K562 (cell line): Measurements from ENCODE around the gene MB21D2.

Experiments
- MEF2D ChIP-seq: conservative IDR thresholded peaks from 2 replicates; pipeline ENCODE4 v1.6.1; 2016; ENCODE audit warnings: low read depth, missing genetic modification characterization, missing compliant biosample characterization
- RFX5 ChIP-seq: IDR thresholded peaks from 2 replicates; pipeline ENCODE4 v1.6.1; 2011; ENCODE audit warnings: low read depth, mild to moderate bottlenecking, improper control_type of control experiment, low read length
- STAG1 ChIP-seq: sonication (generic); formaldehyde crosslinking; IDR thresholded peaks from 2 replicates; pipeline ENCODE4 v1.5.0; 2020; ENCODE audit warnings: missing genetic modification reagents, borderline replicate concordance
- ZNF124 ChIP-seq: sonication (generic); formaldehyde crosslinking; IDR thresholded peaks from 2 replicates; pipeline ENCODE4 v1.8.1; 2022; ENCODE audit warnings: missing genetic modification reagents
- ZNF224 ChIP-seq: sonication (generic); formaldehyde crosslinking; IDR thresholded peaks from 2 replicates; pipeline ENCODE4 v1.8.0; 2022; ENCODE audit warnings: mild to moderate bottlenecking, missing genetic modification reagents
- TF ChIP-seq, protein P1 (sequence below), 2 experiments: fragments of 450-650 bp in 1 of 2; sonication (generic) in 1 of 2; formaldehyde crosslinking in 1 of 2; IDR thresholded peaks; 2 replicates each; pipeline versions ENCODE4 v1.7.1 to v1.9.0; 2016 to 2022; ENCODE audit warnings: inconsistent platforms in 1 of 2, mild to moderate bottlenecking in 1 of 2, missing genetic modification reagents in 1 of 2
- TF ChIP-seq, protein P2 (sequence below), 2 experiments: fragments of 450-650 bp in 1 of 2; sonication (generic) in 1 of 2; formaldehyde crosslinking in 1 of 2; IDR thresholded peaks in 1 of 2; conservative IDR thresholded peaks in 1 of 2; 2 replicates each; pipeline versions ENCODE4 v1.6.1 to v1.8.1; 2016 to 2023; ENCODE audit warnings: mild to moderate bottlenecking in 2 of 2, moderate library complexity in 2 of 2, inconsistent platforms in 1 of 2, missing genetic modification reagents in 1 of 2

DNA sequence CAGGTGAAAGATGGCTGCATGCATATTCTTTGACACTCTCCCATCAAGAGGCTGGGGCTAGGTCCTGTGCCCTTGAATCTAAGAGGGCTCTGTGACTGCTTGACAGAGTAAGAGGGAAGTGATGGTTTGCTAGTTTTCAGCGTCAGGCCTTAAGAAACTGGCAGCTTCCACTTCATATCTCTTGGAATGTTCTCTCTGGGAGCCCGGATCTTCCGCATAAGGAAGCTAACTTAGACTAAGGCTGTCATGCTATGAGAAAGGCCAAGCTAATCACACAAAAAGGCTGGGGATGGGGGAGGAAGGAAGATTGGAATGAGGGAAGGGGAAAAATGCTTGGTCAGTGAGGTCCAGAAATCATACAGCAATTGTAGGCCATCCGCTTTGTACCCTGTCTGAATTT, 50.0 kb downstream of the MB21D2 start:
- TF ChIP-seq, protein P1, sequence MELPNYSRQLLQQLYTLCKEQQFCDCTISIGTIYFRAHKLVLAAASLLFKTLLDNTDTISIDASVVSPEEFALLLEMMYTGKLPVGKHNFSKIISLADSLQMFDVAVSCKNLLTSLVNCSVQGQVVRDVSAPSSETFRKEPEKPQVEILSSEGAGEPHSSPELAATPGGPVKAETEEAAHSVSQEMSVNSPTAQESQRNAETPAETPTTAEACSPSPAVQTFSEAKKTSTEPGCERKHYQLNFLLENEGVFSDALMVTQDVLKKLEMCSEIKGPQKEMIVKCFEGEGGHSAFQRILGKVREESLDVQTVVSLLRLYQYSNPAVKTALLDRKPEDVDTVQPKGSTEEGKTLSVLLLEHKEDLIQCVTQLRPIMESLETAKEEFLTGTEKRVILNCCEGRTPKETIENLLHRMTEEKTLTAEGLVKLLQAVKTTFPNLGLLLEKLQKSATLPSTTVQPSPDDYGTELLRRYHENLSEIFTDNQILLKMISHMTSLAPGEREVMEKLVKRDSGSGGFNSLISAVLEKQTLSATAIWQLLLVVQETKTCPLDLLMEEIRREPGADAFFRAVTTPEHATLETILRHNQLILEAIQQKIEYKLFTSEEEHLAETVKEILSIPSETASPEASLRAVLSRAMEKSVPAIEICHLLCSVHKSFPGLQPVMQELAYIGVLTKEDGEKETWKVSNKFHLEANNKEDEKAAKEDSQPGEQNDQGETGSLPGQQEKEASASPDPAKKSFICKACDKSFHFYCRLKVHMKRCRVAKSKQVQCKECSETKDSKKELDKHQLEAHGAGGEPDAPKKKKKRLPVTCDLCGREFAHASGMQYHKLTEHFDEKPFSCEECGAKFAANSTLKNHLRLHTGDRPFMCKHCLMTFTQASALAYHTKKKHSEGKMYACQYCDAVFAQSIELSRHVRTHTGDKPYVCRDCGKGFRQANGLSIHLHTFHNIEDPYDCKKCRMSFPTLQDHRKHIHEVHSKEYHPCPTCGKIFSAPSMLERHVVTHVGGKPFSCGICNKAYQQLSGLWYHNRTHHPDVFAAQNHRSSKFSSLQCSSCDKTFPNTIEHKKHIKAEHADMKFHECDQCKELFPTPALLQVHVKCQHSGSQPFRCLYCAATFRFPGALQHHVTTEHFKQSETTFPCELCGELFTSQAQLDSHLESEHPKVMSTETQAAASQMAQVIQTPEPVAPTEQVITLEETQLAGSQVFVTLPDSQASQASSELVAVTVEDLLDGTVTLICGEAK (IDR thresholded peaks at IDR 0.05) = no peak
- TF ChIP-seq, protein P1 (CRISPR knock-in tag; IDR thresholded peaks at IDR 0.05) = no peak
- TF ChIP-seq MEF2D (tag) (no peak), ZNF124 (CRISPR knock-in tag) (no peak), RFX5 (no peak), ZNF224 (CRISPR knock-in tag) (no peak), STAG1 (CRISPR knock-in tag) (no peak)
- TF ChIP-seq, protein P2, sequence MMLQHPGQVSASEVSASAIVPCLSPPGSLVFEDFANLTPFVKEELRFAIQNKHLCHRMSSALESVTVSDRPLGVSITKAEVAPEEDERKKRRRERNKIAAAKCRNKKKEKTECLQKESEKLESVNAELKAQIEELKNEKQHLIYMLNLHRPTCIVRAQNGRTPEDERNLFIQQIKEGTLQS (IDR thresholded peaks at IDR 0.05) = no peak
- TF ChIP-seq, protein P2 (CRISPR knock-in tag; conservative IDR thresholded peaks at IDR 0.05) = no peak
